Measurements from ENCODE around the gene HLCS. TPM values are rescaled to one million over a fixed set of nuclear protein-coding genes. Genes with fewer than 3 reads are reported as not detected.

The HLCS gene
- total RNA-seq, 1 donor from 2014 or later, result 10.7 TPM

DNA sequence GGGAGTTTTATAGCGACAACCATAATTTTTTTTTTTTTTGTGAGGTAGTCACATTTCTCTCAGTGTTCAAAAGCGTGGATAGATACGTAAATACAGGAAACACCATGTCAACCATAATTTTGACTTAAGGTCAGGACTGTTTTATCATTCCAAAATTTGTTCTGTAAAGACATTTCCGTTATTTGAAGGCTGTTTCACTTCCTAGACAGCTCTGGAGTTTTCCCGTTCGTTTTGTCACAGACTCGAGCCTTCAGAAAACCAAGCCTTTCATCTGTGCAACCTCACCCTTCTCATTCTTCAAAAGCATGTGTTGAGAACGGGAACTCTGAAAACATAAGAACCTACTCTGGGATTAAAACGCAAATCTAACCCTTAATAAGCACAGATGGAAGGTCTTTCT lies 249.6 kb downstream of the HLCS start:
- Histone ChIP-seq H3K27ac (no peak overlapping the region), H3K27me3 (peaks cover 16% of the 10 kb centered on the region), H3K36me3 (no peaks in the 10 kb centered on the region), H3K9me3 (no peaks in the 10 kb centered on the region), H3K4me1 (no peaks in the 10 kb centered on the region), H3K4me3 (no peak overlapping the region)
- intact Hi-C loops (cut with DNase I), result no loop called here
- no peak for DNase-seq (ENCODE audit: low spot score in 2 of 2)
- TF ChIP-seq, protein P1, sequence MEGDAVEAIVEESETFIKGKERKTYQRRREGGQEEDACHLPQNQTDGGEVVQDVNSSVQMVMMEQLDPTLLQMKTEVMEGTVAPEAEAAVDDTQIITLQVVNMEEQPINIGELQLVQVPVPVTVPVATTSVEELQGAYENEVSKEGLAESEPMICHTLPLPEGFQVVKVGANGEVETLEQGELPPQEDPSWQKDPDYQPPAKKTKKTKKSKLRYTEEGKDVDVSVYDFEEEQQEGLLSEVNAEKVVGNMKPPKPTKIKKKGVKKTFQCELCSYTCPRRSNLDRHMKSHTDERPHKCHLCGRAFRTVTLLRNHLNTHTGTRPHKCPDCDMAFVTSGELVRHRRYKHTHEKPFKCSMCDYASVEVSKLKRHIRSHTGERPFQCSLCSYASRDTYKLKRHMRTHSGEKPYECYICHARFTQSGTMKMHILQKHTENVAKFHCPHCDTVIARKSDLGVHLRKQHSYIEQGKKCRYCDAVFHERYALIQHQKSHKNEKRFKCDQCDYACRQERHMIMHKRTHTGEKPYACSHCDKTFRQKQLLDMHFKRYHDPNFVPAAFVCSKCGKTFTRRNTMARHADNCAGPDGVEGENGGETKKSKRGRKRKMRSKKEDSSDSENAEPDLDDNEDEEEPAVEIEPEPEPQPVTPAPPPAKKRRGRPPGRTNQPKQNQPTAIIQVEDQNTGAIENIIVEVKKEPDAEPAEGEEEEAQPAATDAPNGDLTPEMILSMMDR (IDR thresholded peaks at IDR 0.05), result no peak

DNA sequence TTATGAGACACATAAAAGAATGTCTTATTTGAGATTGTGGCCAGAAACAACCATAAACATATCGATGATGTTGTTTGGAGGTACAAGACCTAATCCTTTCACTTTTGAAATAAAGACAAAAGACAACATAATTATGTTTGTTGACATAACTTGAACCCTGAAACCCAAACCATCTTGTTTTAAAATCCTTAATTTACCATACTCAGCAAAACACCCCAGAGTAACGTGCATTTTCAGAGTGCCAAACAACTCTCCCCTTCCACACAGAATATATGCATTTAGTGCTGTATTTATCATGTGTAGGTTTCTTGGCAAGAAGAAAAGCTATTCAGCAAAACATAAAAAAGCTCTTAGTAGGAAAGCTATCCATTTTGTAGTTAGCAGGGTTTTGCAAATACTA lies 250.1 kb downstream of the HLCS start:
- no peaks in the 10 kb centered on the region for H3K9me3 ChIP-seq
- no peak overlapping the region for H3K4me3 ChIP-seq
- intact Hi-C loops (cut with DNase I), result no loop called here
- TF ChIP-seq, protein P1 (IDR thresholded peaks at IDR 0.05), result no peak
- no peak for DNase-seq (ENCODE audit: low spot score in 2 of 2)
- peaks cover 16% of the 10 kb centered on the region for H3K27me3 ChIP-seq
- no peak overlapping the region for H3K27ac ChIP-seq
- no peaks in the 10 kb centered on the region for H3K4me1 ChIP-seq
- H3K36me3 ChIP-seq, result no peaks in the 10 kb centered on the region

DNA sequence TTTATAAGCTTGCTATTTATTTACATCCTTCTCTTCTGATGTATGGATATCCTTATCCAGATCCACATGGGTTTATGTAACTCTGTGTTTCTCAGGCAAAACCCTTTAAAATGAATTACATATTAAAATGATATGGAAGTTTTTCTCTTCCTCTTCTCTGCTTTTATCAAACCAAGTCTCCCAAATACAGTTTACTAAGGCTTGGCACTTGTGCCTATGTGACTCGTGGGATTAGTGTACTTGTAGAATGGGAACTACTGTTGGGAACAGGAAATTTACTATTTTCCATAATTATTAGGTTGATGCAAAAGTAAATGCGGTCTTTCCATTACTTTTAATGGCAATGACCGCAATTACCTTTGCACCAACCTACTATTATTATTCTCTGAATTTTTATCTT lies 252.7 kb downstream of the HLCS start:
- intact Hi-C loops (cut with DNase I), result no loop called here
- H3K4me3 ChIP-seq, result no peak overlapping the region

DNA sequence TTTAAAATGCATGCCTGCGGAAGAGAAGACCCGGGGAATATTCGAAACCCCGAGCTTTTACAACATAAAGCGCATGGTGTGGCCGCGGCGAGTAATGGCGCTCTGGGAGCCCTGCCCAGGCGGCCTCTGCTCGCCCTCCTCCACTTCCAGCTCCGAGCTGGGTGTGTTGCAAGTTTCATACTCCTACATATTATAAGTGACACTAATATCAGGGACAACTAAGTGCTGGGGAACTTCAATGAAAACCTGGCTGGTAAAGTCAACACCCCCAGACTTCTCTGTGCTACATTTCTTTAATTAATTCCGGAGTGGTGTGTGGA lies 255.8 kb downstream of the HLCS start:
- Histone ChIP-seq H3K27me3 (peaks cover 58% of the 10 kb centered on the region), H3K36me3 (no peaks in the 10 kb centered on the region), H3K27ac (no peak overlapping the region), H3K4me3 (no peak overlapping the region), H3K4me1 (peaks cover 8 to 16% of the 10 kb centered on the region in 2 donors), H3K9me3 (no peaks in the 10 kb centered on the region)
- DNase-seq (ENCODE audit: low spot score in 2 of 2), result peak in 1 of 2 donors; percentile 35
- TF ChIP-seq, protein P1 (IDR thresholded peaks at IDR 0.05), result no peak
- intact Hi-C loops (cut with DNase I), result no loop called here

More for the DNA sequence above, 252.7 kb downstream of the HLCS start:
- TF ChIP-seq, protein P1 (IDR thresholded peaks at IDR 0.05), result no peak
- Histone ChIP-seq H3K9me3 (no peaks in the 10 kb centered on the region), H3K4me1 (peaks cover 4 to 7% of the 10 kb centered on the region in 2 donors), H3K36me3 (no peaks in the 10 kb centered on the region), H3K27me3 (peaks cover 30% of the 10 kb centered on the region), H3K27ac (no peak overlapping the region)
- DNase-seq (ENCODE audit: low spot score in 2 of 2), result no peak

DNA sequence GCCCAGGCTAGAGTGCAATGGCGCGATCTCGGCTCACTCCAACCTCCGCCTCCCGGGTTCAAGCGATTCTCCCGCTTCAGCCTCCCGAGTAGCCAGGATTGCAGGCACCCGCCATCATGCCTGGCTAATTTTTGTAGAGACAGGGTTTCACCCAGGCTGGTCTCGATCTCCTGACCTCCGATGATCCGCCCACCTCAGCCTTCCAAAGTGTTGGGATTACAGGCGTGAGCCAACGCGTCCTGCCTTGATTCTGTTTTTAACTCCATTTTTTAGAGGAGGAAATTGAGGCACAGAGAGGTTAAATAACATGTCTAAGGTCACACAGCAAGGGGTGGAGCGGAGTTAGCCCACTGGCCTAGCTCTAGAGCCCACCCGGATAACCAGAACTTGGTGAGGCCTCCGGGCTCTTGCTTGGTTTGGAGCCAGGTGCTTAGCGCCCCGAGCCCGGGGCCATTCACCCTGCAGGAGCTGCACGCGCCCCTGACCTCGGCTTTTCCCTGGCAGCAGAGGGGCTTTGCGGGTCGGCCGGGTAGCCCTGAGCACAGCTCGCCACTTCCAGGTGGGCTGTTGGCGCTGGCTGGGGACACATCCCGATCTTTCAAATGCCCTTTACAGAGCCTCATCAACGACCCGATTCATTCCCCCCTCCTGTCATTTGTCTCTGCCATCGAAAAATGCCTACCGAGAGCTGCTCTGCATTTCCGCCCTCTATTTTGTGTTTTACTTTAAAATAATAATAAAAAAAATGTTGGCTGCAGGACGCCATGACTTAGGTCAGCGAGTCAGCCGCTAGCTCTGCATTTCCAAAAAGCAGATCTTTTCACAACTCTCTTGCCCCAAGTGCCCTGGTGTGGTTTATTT lies 256.4 kb downstream of the HLCS start:
- H3K9me3 ChIP-seq, result no peaks in the 10 kb centered on the region
- H3K36me3 ChIP-seq, result no peaks in the 10 kb centered on the region
- TF ChIP-seq, protein P1 (IDR thresholded peaks at IDR 0.05), result no peak
- no peak overlapping the region for H3K4me3 ChIP-seq
- H3K4me1 ChIP-seq, result peaks cover 8 to 21% of the 10 kb centered on the region in 2 donors
- no peak overlapping the region for H3K27ac ChIP-seq
- intact Hi-C loops (cut with DNase I), result no loop called here
- peaks cover 58% of the 10 kb centered on the region for H3K27me3 ChIP-seq
- DNase-seq (ENCODE audit: low spot score in 2 of 2), result peak in 1 of 2 donors; percentile 44

All from ascending aorta (tissue), 2 donors.